ENCODE data around the gene APOA5.

APOA5 gene

GRCh38 chr11:116828632-116829524, 37.2 kb upstream of the APOA5 start:
- H3K9me2 ChIP-seq (ENCODE audit: low read depth, low read length) = no peaks in the 10 kb centered on the region
- H2AFZ ChIP-seq (ENCODE audit: low read length) = no peak overlapping the region
- H3K79me2 ChIP-seq (ENCODE audit: insufficient read depth, low read length) = no peaks in the 10 kb centered on the region
- no peaks in the 10 kb centered on the region for H3K4me1 ChIP-seq (ENCODE audit: insufficient read depth, low read length, severe bottlenecking)
- no peak overlapping the region for H3K4me3 ChIP-seq (ENCODE audit: low read depth, low read length, poor library complexity, severe bottlenecking)
- H3F3A ChIP-seq (ENCODE audit: insufficient read depth, low read length) = no peaks in the 10 kb centered on the region
- no peaks in the 10 kb centered on the region for H3K9me3 ChIP-seq (ENCODE audit: low read length)
- H3K27ac ChIP-seq (ENCODE audit: low read depth, low read length, poor library complexity, severe bottlenecking) = no peak overlapping the region
- H3K36me3 ChIP-seq (ENCODE audit: insufficient read depth, low read length) = no peaks in the 10 kb centered on the region
- no peaks in the 10 kb centered on the region for H3K27me3 ChIP-seq (ENCODE audit: insufficient read depth, low read length)
- no peak overlapping the region for H3K9ac ChIP-seq (ENCODE audit: low read length)
- TF ChIP-seq EZH2 (IDR thresholded peaks at IDR 0.05; ENCODE audit: borderline replicate concordance, low read length) = no peak
- no peak for TF ChIP-seq CTCF (IDR thresholded peaks at IDR 0.05; ENCODE audit: low read length)
- no peaks in the 10 kb centered on the region for H4K20me1 ChIP-seq (ENCODE audit: insufficient read depth, low read length)
- H3K4me2 ChIP-seq (ENCODE audit: low read length) = no peak overlapping the region

GRCh38 chr11:116827461-116827860, 35.8 kb upstream of the APOA5 start:
- Histone ChIP-seq H3K9ac (ENCODE audit: low read length) (no peak overlapping the region), H3K4me3 (ENCODE audit: low read depth, low read length, poor library complexity, severe bottlenecking) (no peak overlapping the region), H4K20me1 (ENCODE audit: insufficient read depth, low read length) (no peaks in the 10 kb centered on the region), H3K4me1 (ENCODE audit: insufficient read depth, low read length, severe bottlenecking) (no peaks in the 10 kb centered on the region), H3K4me2 (ENCODE audit: low read length) (no peak overlapping the region), H2AFZ (ENCODE audit: low read length) (no peak overlapping the region), H3K79me2 (ENCODE audit: insufficient read depth, low read length) (no peaks in the 10 kb centered on the region), H3K27me3 (ENCODE audit: insufficient read depth, low read length) (no peaks in the 10 kb centered on the region), H3K27ac (ENCODE audit: low read depth, low read length, poor library complexity, severe bottlenecking) (no peak overlapping the region), H3K9me3 (ENCODE audit: low read length) (no peaks in the 10 kb centered on the region), H3F3A (ENCODE audit: insufficient read depth, low read length) (no peaks in the 10 kb centered on the region), H3K9me2 (ENCODE audit: low read depth, low read length) (no peaks in the 10 kb centered on the region), H3K36me3 (ENCODE audit: insufficient read depth, low read length) (no peaks in the 10 kb centered on the region)
- TF ChIP-seq EZH2 (IDR thresholded peaks at IDR 0.05; ENCODE audit: borderline replicate concordance, low read length) = no peak
- no peak for TF ChIP-seq CTCF (IDR thresholded peaks at IDR 0.05; ENCODE audit: low read length)

GRCh38 chr11:116826751-116827431, 35.2 kb upstream of the APOA5 start:
- TF ChIP-seq CTCF (IDR thresholded peaks at IDR 0.05; ENCODE audit: low read length) (no peak), EZH2 (IDR thresholded peaks at IDR 0.05; ENCODE audit: borderline replicate concordance, low read length) (no peak)
- Histone ChIP-seq H3K9me3 (ENCODE audit: low read length) (no peaks in the 10 kb centered on the region), H3K79me2 (ENCODE audit: insufficient read depth, low read length) (no peaks in the 10 kb centered on the region), H4K20me1 (ENCODE audit: insufficient read depth, low read length) (no peaks in the 10 kb centered on the region), H3K4me1 (ENCODE audit: insufficient read depth, low read length, severe bottlenecking) (no peaks in the 10 kb centered on the region), H3F3A (ENCODE audit: insufficient read depth, low read length) (no peaks in the 10 kb centered on the region), H3K9ac (ENCODE audit: low read length) (no peak overlapping the region), H3K27ac (ENCODE audit: low read depth, low read length, poor library complexity, severe bottlenecking) (no peak overlapping the region), H3K27me3 (ENCODE audit: insufficient read depth, low read length) (no peaks in the 10 kb centered on the region), H3K4me3 (ENCODE audit: low read depth, low read length, poor library complexity, severe bottlenecking) (no peak overlapping the region), H3K9me2 (ENCODE audit: low read depth, low read length) (no peaks in the 10 kb centered on the region), H3K4me2 (ENCODE audit: low read length) (no peak overlapping the region), H3K36me3 (ENCODE audit: insufficient read depth, low read length) (no peaks in the 10 kb centered on the region), H2AFZ (ENCODE audit: low read length) (no peak overlapping the region)
